GM18873 (cell line): ENCODE measurements around the gene CMTM7.

Source experiments
- ATAC-seq: cut with Tn5 transposase; IDR thresholded peaks from one replicate; pipeline ENCODE4 v1.9.1; 2021; ENCODE audit warnings: mild to moderate bottlenecking, moderate library complexity, moderate number of reproducible peaks; ENCODE audit not compliant: unreplicated experiment, low FRiP score

CMTM7 gene

GRCh38 chr3:32391643-32392535, at the start of gene CMTM7:
CMTM7 (plus strand) TSS chr3:32391853; CDS start chr3:32391907, 54 bp downstream.
- ATAC-seq, result peak; percentile 17

GRCh38 chr3:32347343-32348125, 44.1 kb upstream of the CMTM7 start:
- no peak for ATAC-seq

GRCh38 chr3:32349184-32349583, 42.5 kb upstream of the CMTM7 start:
- no peak for ATAC-seq

GRCh38 chr3:32352563-32352962, 39.1 kb upstream of the CMTM7 start:
- no peak for ATAC-seq

GRCh38 chr3:32353351-32353750, 38.3 kb upstream of the CMTM7 start:
- ATAC-seq, result no peak

GRCh38 chr3:32354362-32354778, 37.3 kb upstream of the CMTM7 start:
- no peak for ATAC-seq

- no peak for ATAC-seq
Observed at GRCh38 chr3:32355751-32356291, 35.8 kb upstream of the CMTM7 start.

GRCh38 chr3:32359766-32360492, 31.7 kb upstream of the CMTM7 start:
- no peak for ATAC-seq

GRCh38 chr3:32360493-32360827, 31.2 kb upstream of the CMTM7 start:
- no peak for ATAC-seq

GRCh38 chr3:32366638-32367397, 24.8 kb upstream of the CMTM7 start:
- no peak for ATAC-seq

GRCh38 chr3:32367442-32367841, 24.2 kb upstream of the CMTM7 start:
- no peak for ATAC-seq

- no peak for ATAC-seq
Observed at GRCh38 chr3:32371461-32372212, 20.0 kb upstream of the CMTM7 start.

GRCh38 chr3:32372213-32372490, 19.5 kb upstream of the CMTM7 start:
- no peak for ATAC-seq

- ATAC-seq, result no peak
Observed at GRCh38 chr3:32373276-32373675, 18.4 kb upstream of the CMTM7 start.

GRCh38 chr3:32373844-32374243, 17.8 kb upstream of the CMTM7 start:
- ATAC-seq, result no peak

- ATAC-seq, result peak; percentile 49
Observed at GRCh38 chr3:32374788-32375595, 16.7 kb upstream of the CMTM7 start.

GRCh38 chr3:32375596-32375930, 16.1 kb upstream of the CMTM7 start:
- ATAC-seq, result no peak

- ATAC-seq, result no peak
Observed at GRCh38 chr3:32376115-32376514, 15.5 kb upstream of the CMTM7 start.
